Upper lobe of right lung (tissue), 1 donor: Measurements from ENCODE around the gene KCNA1. TPM values are rescaled to one million over a fixed set of nuclear protein-coding genes. Genes with fewer than 3 reads are reported as not detected.

ENCODE experiments used
- ATAC-seq: fragments of 200-7000 bp; cut with Tn5 transposase; one replicate; pipeline ENCODE4 v1.9.1; 2020; ENCODE audit warnings: mild to moderate bottlenecking, moderate library complexity
- DNase-seq: peaks from one replicate; pipeline ENCODE4 v3.0.0-alpha.2; 2020
- H3K27ac ChIP-seq: fragments of 200-600 bp; one replicate; pipeline ENCODE4 v1.8.0; 2022
- H3K27me3 ChIP-seq: fragments of 200-600 bp; one replicate; pipeline ENCODE4 v1.8.0; 2022; ENCODE audit warnings: mild to moderate bottlenecking
- H3K36me3 ChIP-seq: fragments of 200-600 bp; one replicate; pipeline ENCODE4 v1.8.0; 2022
- H3K4me1 ChIP-seq: fragments of 200-600 bp; one replicate; pipeline ENCODE4 v1.8.0; 2022
- H3K4me3 ChIP-seq: fragments of 200-600 bp; one replicate; pipeline ENCODE4 v1.8.0; 2022; ENCODE audit warnings: mild to moderate bottlenecking
- H3K9me3 ChIP-seq: fragments of 200-600 bp; one replicate; pipeline ENCODE4 v1.8.0; 2022
- CTCF ChIP-seq: fragments of 200-600 bp; IDR thresholded peaks from one replicate; pipeline ENCODE4 v1.8.0; 2022; ENCODE audit warnings: antibody characterized with exemption
- intact Hi-C: fragments of 100-400 bp; cut with DNase I; formaldehyde crosslinking; loops from one replicate; pipeline ENCODE4 v1.11.0; 2022
- total RNA-seq: library from RNA; stranded (reverse); fragmentation: NEBNext Ultra II Directional; extraction: Animal tissue kit (Norgen Biotek cat#: 25700); gene quantifications from one replicate; pipeline ENCODE4 v1.2.1, GENCODE V29; 2021
- donor health status: DM: no; HTN: yes; CAD: no; lungs with severe emphysema.

The KCNA1 gene
- total RNA-seq, 1 donor from 2014 or later = not detected

- intact Hi-C loops = no loop called here
- no peak for DNase-seq
- H3K27ac ChIP-seq = no peak overlapping the region
- H3K9me3 ChIP-seq = no peaks in the 10 kb centered on the region
- ATAC-seq = no peak
- TF ChIP-seq CTCF = no peak
- no peak overlapping the region for H3K4me3 ChIP-seq
- peaks cover 20% of the 10 kb centered on the region for H3K27me3 ChIP-seq
- no peaks in the 10 kb centered on the region for H3K4me1 ChIP-seq
- H3K36me3 ChIP-seq = no peaks in the 10 kb centered on the region
These were observed 28.2 kb upstream of the KCNA1 start for GRCh38 chr12:4881266-4882064.

- H3K9me3 ChIP-seq = no peaks in the 10 kb centered on the region
- H3K27me3 ChIP-seq = peaks cover 39% of the 10 kb centered on the region
- intact Hi-C loops = no loop called here
- DNase-seq (no peak), ATAC-seq (no peak)
- no peaks in the 10 kb centered on the region for H3K4me1 ChIP-seq
- TF ChIP-seq CTCF = no peak
- H3K36me3 ChIP-seq = no peaks in the 10 kb centered on the region
- H3K4me3 ChIP-seq = no peak overlapping the region
- H3K27ac ChIP-seq = no peak overlapping the region
These were observed 17.8 kb upstream of the KCNA1 start for GRCh38 chr12:4891866-4892265.

GRCh38 chr12:4892418-4892817, 17.3 kb upstream of the KCNA1 start:
- Histone ChIP-seq H3K27ac (no peak overlapping the region), H3K9me3 (no peaks in the 10 kb centered on the region), H3K4me1 (no peaks in the 10 kb centered on the region), H3K4me3 (no peak overlapping the region), H3K27me3 (peaks cover 35% of the 10 kb centered on the region), H3K36me3 (no peaks in the 10 kb centered on the region)
- no peak for ATAC-seq
- no peak for DNase-seq
- intact Hi-C loops = no loop called here
- no peak for TF ChIP-seq CTCF

GRCh38 chr12:4894019-4894418, 15.7 kb upstream of the KCNA1 start:
- H3K4me1 ChIP-seq = no peaks in the 10 kb centered on the region
- TF ChIP-seq CTCF = no peak
- no peak overlapping the region for H3K27ac ChIP-seq
- no peaks in the 10 kb centered on the region for H3K9me3 ChIP-seq
- intact Hi-C loops = no loop called here
- no peaks in the 10 kb centered on the region for H3K36me3 ChIP-seq
- no peak overlapping the region for H3K4me3 ChIP-seq
- H3K27me3 ChIP-seq = peaks cover 24% of the 10 kb centered on the region
- ATAC-seq (no peak), DNase-seq (no peak)

GRCh38 chr12:4899364-4899763, 10.3 kb upstream of the KCNA1 start:
- DNase-seq = no peak
- no peaks in the 10 kb centered on the region for H3K36me3 ChIP-seq
- H3K4me1 ChIP-seq = no peaks in the 10 kb centered on the region
- TF ChIP-seq CTCF = no peak
- H3K4me3 ChIP-seq = no peak overlapping the region
- no peak for ATAC-seq
- no peak overlapping the region for H3K27ac ChIP-seq
- no peaks in the 10 kb centered on the region for H3K9me3 ChIP-seq
- intact Hi-C loops = no loop called here
- H3K27me3 ChIP-seq = peaks cover 39% of the 10 kb centered on the region
